ENCODE data around the gene NT5C3B. TPM values are rescaled to one million over a fixed set of nuclear protein-coding genes. Genes with fewer than 3 reads are reported as not detected.

NT5C3B gene
- total RNA-seq, 1 donor from 2014 or later: 123 TPM

- Mint-ChIP-seq H3K27ac (ENCODE audit: unreplicated experiment) (no peak overlapping the region), H3K4me3 (no peak overlapping the region), H3K4me1 (peaks cover 6% of the 10 kb centered on the region), H3K9me3 (no peaks in the 10 kb centered on the region), H3K36me3 (ENCODE audit: low read depth) (peaks cover 54% of the 10 kb centered on the region), H3K27me3 (ENCODE audit: low read depth) (no peaks in the 10 kb centered on the region)
- no peak for DNase-seq (ENCODE audit: low read depth, low spot score)
- no peak for TF ChIP-seq CTCF (conservative IDR thresholded peaks at IDR 0.05)
Measured at GRCh38 chr17:41873559-41874292, 37.7 kb upstream of the NT5C3B start.

- Mint-ChIP-seq H3K9me3 (no peaks in the 10 kb centered on the region), H3K4me1 (peaks cover 11% of the 10 kb centered on the region)
Measured at GRCh38 chr17:41871789-41872188, 35.8 kb upstream of the NT5C3B start.

GRCh38 chr17:41870627-41871026, 34.6 kb upstream of the NT5C3B start:
- Mint-ChIP-seq H3K27me3 (ENCODE audit: low read depth) (no peaks in the 10 kb centered on the region), H3K9me3 (no peaks in the 10 kb centered on the region), H3K36me3 (ENCODE audit: low read depth) (peaks cover 50% of the 10 kb centered on the region), H3K27ac (ENCODE audit: unreplicated experiment) (no peak overlapping the region), H3K4me1 (peaks cover 11% of the 10 kb centered on the region), H3K4me3 (no peak overlapping the region)
- TF ChIP-seq CTCF (conservative IDR thresholded peaks at IDR 0.05): no peak
- no peak for DNase-seq (ENCODE audit: low read depth, low spot score)

More at GRCh38 chr17:41871789-41872188, 35.8 kb upstream of the NT5C3B start:
- TF ChIP-seq CTCF (conservative IDR thresholded peaks at IDR 0.05): no peak
- Mint-ChIP-seq H3K27me3 (ENCODE audit: low read depth) (no peaks in the 10 kb centered on the region), H3K36me3 (ENCODE audit: low read depth) (peaks cover 50% of the 10 kb centered on the region), H3K4me3 (no peak overlapping the region), H3K27ac (ENCODE audit: unreplicated experiment) (no peak overlapping the region)
- DNase-seq (ENCODE audit: low read depth, low spot score): no peak

GRCh38 chr17:41870097-41870496, 34.1 kb upstream of the NT5C3B start:
- H3K4me3 Mint-ChIP-seq: no peak overlapping the region
- peaks cover 52% of the 10 kb centered on the region for H3K36me3 Mint-ChIP-seq (ENCODE audit: low read depth)
- H3K4me1 Mint-ChIP-seq: peaks cover 14% of the 10 kb centered on the region
- TF ChIP-seq CTCF (conservative IDR thresholded peaks at IDR 0.05): no peak
- DNase-seq (ENCODE audit: low read depth, low spot score): no peak
- H3K27ac Mint-ChIP-seq (ENCODE audit: unreplicated experiment): no peak overlapping the region
- no peaks in the 10 kb centered on the region for H3K27me3 Mint-ChIP-seq (ENCODE audit: low read depth)
- no peaks in the 10 kb centered on the region for H3K9me3 Mint-ChIP-seq

- Mint-ChIP-seq H3K4me1 (peaks cover 14% of the 10 kb centered on the region), H3K27ac (ENCODE audit: unreplicated experiment) (no peak overlapping the region), H3K27me3 (ENCODE audit: low read depth) (no peaks in the 10 kb centered on the region), H3K36me3 (ENCODE audit: low read depth) (peaks cover 52% of the 10 kb centered on the region), H3K4me3 (no peak overlapping the region), H3K9me3 (no peaks in the 10 kb centered on the region)
- no peak for DNase-seq (ENCODE audit: low read depth, low spot score)
- no peak for TF ChIP-seq CTCF (conservative IDR thresholded peaks at IDR 0.05)
Measured at GRCh38 chr17:41869426-41869825, 33.4 kb upstream of the NT5C3B start.
